H1 (cell line): ENCODE results near the gene APH1B. TPM values are rescaled to one million over a fixed set of nuclear protein-coding genes. Genes with fewer than 3 reads are reported as not detected.
A peak's percentile ranks its signal among the peaks of the same experiment; 100 is the strongest.

Source experiments
- JUND ChIP-seq: IDR thresholded peaks from 2 replicates; pipeline ENCODE4 v1.6.1; 2011; ENCODE audit warnings: mild to moderate bottlenecking, improper control_type of control experiment, low read length
- polyA plus RNA-seq, 7 experiments: library from polyadenylated mRNA; depleted of rRNA in 3 of 7; stranded (reverse) in 5 of 7; unstranded in 2 of 7; fragments of >200 nt in 5 of 7; fragments of 200-250 nt in 2 of 7; gene quantifications; 1 replicate in 5 of 7; 2 replicates in 1 of 7; 4 replicates in 1 of 7; pipeline versions ENCODE4 v1.2.1 to v1.2.3, GENCODE V29; 2011 to 2013; ENCODE audit warnings: missing spikeins in 2 of 7, mixed read lengths in 2 of 7
- total RNA-seq: library from RNA; stranded (reverse); fragmentation: NEBNext Ultra II Directional; extraction: Animal tissue kit (Norgen Biotek cat#: 25700); gene quantifications from 2 replicates; pipeline ENCODE4 v1.2.1, GENCODE V29; 2021
- TF ChIP-seq, protein P1 (sequence below), 3 experiments: IDR thresholded peaks; 1 replicate in 2 of 3; 2 replicates in 1 of 3; pipeline versions ENCODE4 v1.5.1 to v1.6.1; 2011; ENCODE audit warnings: low read length in 3 of 3, mild to moderate bottlenecking in 3 of 3, inconsistent platforms in 2 of 3, low read depth in 1 of 3, moderate library complexity in 1 of 3; ENCODE audit not compliant: insufficient read depth in 1 of 3; ENCODE audit errors: control extremely low read depth in 1 of 3
- TF ChIP-seq, protein P2 (sequence below): IDR thresholded peaks from 2 replicates; pipeline ENCODE4 v1.6.1; 2012; ENCODE audit warnings: inconsistent platforms

The APH1B gene
- total and polyA plus RNA-seq, 2 of the 8 experiments (the other 6 are each of a cell fraction or from before 2014, with no cell fraction given): 11.5 to 22.9 TPM

DNA sequence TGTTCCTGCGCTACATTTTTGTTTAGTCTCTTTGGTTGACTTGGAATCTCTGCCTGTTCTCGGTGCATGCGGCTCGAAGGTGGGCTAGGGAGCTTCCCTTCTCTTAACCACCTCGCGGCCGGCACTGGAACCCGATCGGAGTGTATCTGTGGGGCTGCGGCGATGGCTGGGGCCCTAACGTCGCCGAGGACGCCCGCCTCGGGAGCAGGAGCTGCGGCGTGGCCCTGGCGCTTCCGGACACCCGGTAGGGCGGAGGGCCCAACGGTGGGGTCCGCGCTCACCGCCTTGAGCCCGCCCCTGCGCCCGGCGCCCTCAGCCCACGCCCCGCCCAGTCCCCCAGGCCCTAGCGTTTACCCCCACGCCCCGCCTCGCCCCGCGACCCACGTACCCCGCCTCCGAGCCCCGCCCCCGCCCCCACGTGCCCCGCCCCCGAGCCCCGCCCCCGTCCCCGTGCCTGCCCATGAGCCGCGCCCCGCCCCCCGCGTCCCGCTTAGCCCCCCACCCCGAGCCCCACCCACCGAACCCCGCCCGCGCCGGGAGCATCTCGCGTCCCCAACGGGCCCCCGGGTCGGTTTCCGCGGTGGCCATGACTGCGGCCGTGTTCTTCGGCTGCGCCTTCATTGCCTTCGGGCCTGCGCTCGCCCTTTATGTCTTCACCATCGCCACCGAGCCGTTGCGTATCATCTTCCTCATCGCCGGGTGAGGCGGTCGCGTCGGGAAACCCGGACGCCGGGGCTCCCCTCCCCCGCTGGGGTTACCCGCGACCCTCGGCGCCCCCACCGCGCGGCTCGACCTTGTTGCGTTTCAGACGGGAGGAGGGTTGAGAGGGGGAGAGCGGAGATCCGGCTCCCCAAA, at the start of gene APH1B (continued):
- TF ChIP-seq, protein P1, sequence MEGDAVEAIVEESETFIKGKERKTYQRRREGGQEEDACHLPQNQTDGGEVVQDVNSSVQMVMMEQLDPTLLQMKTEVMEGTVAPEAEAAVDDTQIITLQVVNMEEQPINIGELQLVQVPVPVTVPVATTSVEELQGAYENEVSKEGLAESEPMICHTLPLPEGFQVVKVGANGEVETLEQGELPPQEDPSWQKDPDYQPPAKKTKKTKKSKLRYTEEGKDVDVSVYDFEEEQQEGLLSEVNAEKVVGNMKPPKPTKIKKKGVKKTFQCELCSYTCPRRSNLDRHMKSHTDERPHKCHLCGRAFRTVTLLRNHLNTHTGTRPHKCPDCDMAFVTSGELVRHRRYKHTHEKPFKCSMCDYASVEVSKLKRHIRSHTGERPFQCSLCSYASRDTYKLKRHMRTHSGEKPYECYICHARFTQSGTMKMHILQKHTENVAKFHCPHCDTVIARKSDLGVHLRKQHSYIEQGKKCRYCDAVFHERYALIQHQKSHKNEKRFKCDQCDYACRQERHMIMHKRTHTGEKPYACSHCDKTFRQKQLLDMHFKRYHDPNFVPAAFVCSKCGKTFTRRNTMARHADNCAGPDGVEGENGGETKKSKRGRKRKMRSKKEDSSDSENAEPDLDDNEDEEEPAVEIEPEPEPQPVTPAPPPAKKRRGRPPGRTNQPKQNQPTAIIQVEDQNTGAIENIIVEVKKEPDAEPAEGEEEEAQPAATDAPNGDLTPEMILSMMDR (IDR thresholded peaks at IDR 0.05; ENCODE audit: control extremely low read depth in 1 of 3, insufficient read depth in 1 of 3, low read depth in 1 of 3, low read length in 3 of 3): no peak
- TF ChIP-seq, protein P2, sequence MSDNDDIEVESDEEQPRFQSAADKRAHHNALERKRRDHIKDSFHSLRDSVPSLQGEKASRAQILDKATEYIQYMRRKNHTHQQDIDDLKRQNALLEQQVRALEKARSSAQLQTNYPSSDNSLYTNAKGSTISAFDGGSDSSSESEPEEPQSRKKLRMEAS: peak; percentile 71
- no peak for TF ChIP-seq JUND
